GM23248 (cell line): ENCODE results near the gene POLRMT. TPM values are rescaled to one million over a fixed set of nuclear protein-coding genes. Genes with fewer than 3 reads are reported as not detected.

Experiments used
- DNase-seq: peaks from one replicate; pipeline ENCODE4 v3.0.0-alpha.2; 2015
- H2AFZ ChIP-seq: fragments of 200-600 bp; sonication (generic); 2 replicates; pipeline ENCODE4 v1.6.1; 2016; ENCODE audit warnings: antibody characterized with exemption
- H3F3A ChIP-seq: fragments of 200-600 bp; sonication (generic); 2 replicates; pipeline ENCODE4 v1.6.1; 2016; ENCODE audit warnings: mild to moderate bottlenecking, antibody characterized with exemption, mixed run types; ENCODE audit not compliant: insufficient read depth
- H3K27ac ChIP-seq: fragments of 200-600 bp; sonication (generic); 2 replicates; pipeline ENCODE4 v1.5.1; 2016; ENCODE audit warnings: mild to moderate bottlenecking
- H3K27me3 ChIP-seq: fragments of 200-600 bp; sonication (generic); replicated peaks from 2 replicates; pipeline ENCODE4 v1.6.1; 2016; ENCODE audit warnings: mild to moderate bottlenecking; ENCODE audit not compliant: insufficient read depth
- H3K36me3 ChIP-seq: fragments of 200-600 bp; sonication (generic); 2 replicates; pipeline ENCODE4 v1.6.1; 2016; ENCODE audit warnings: low read depth, mild to moderate bottlenecking
- H3K4me1 ChIP-seq: fragments of 200-600 bp; sonication (generic); 2 replicates; pipeline ENCODE4 v1.6.1; 2016; ENCODE audit warnings: mild to moderate bottlenecking; ENCODE audit not compliant: insufficient read depth
- H3K4me2 ChIP-seq: fragments of 200-600 bp; sonication (generic); one replicate; pipeline ENCODE4 v1.6.1; 2016; ENCODE audit warnings: mild to moderate bottlenecking; ENCODE audit not compliant: unreplicated experiment
- H3K4me3 ChIP-seq: fragments of 200-600 bp; sonication (generic); 2 replicates; pipeline ENCODE4 v1.5.1; 2016; ENCODE audit warnings: mild to moderate bottlenecking
- H3K79me2 ChIP-seq: fragments of 200-600 bp; sonication (generic); 2 replicates; pipeline ENCODE4 v1.6.1; 2016; ENCODE audit warnings: mild to moderate bottlenecking; ENCODE audit not compliant: insufficient read depth
- H3K9ac ChIP-seq: fragments of 200-600 bp; sonication (generic); 2 replicates; pipeline ENCODE4 v1.6.1; 2016; ENCODE audit warnings: mild to moderate bottlenecking
- H3K9me2 ChIP-seq: fragments of 200-600 bp; sonication (generic); 2 replicates; pipeline ENCODE4 v1.6.1; 2016; ENCODE audit warnings: mixed run types, mild to moderate bottlenecking, moderate library complexity; ENCODE audit not compliant: insufficient read depth
- H3K9me3 ChIP-seq: fragments of 200-600 bp; sonication (generic); one replicate; pipeline ENCODE4 v1.6.1; 2017; ENCODE audit warnings: low read depth
- H4K20me1 ChIP-seq: fragments of 200-600 bp; sonication (generic); 2 replicates; pipeline ENCODE4 v1.6.0; 2016; ENCODE audit not compliant: insufficient read depth
- EZH2 ChIP-seq: fragments of 200-600 bp; sonication (generic); IDR thresholded peaks from 2 replicates; pipeline ENCODE4 v1.6.1; 2018; ENCODE audit warnings: antibody characterized with exemption, mild to moderate bottlenecking; ENCODE audit not compliant: insufficient read depth, poor library complexity, severe bottlenecking
- EZH2phosphoT487 ChIP-seq: fragments of 200-600 bp; sonication (generic); IDR thresholded peaks from 2 replicates; pipeline ENCODE4 v1.6.1; 2018; ENCODE audit warnings: antibody characterized with exemption, moderate library complexity, mild to moderate bottlenecking, low read depth; ENCODE audit not compliant: insufficient read depth
- WGBS, 2 experiments: methylation state at CpG; one replicate each; pipeline ENCODE4 v1.1.6; 2015 to 2017; ENCODE audit warnings: low lambda C conversion rate in 2 of 2, low coverage in 1 of 2; ENCODE audit errors: missing lambda C conversion rate in 2 of 2; 5-methylcytosine and 5-hydroxymethylcytosine counted together
- in situ Hi-C: fragments of 300-500 bp; cut with MboI; formaldehyde crosslinking; loops from 2 replicates; pipeline ENCODE4 v1.15.0; 2020
- polyA plus RNA-seq: library from polyadenylated mRNA; unstranded; fragments of >200 nt; fragmentation: Nextera tagmentation; extraction: Ambion mirVana; gene quantifications from 2 replicates; pipeline ENCODE4 v1.2.1, GENCODE V29; 2016
- total RNA-seq: library from RNA; depleted of rRNA; stranded (reverse); fragments of >200 nt; shearing (Covaris generic); gene quantifications from 2 replicates; pipeline ENCODE4 v1.2.3, GENCODE V29; 2014; rRNA removed

Gene POLRMT
- total RNA-seq (36.2 and 48.8 TPM in 2 replicates), polyA plus RNA-seq (21.8 and 23.6 TPM in 2 replicates)

DNA sequence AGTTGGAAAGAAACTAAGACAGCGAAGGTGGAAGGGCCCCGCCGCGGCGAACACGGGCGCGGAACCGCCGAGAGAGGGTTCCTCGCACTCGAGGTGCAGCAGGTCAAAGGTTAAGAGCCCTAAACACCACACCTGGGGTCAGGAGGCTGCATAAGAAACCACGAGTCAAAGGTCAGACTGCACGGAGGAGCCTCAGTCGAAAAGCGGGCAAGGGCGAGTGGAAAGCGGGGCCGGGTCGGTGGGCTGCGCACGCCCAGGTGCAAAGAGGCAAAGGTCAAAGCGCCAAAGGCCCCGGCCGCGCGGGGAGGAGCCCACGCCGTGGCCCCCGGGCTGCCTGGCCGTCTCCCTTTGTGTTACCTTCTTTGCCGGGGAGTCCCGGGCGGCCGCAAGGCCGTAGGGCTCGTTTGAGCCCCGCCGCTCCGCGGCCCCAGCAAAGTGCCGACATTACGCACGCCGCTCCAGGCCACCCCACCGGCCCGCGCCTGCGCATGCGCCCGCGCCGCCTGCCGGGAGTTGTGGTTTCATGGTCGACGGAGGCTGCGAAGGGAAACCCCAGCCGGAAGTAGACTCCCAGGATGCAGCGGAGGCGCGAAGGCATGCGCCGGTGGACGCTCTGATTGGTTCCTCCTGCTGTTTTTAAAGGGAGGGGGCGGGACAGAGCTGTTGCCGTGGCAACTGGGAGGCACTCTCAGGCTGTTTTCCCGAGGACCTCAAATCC is at the start of gene POLRMT:
Gene POLRMT (minus strand): TSS at position 470 of the 718 bp plus-strand sequence. CDS start 25 bp downstream, at position 445.
- H3K36me3 ChIP-seq: peaks cover 11% of the 10 kb centered on the region; the same call in 1 of the 2 replicates
- TF ChIP-seq EZH2 (no peak), EZH2phosphoT487 (no peak)
- H2AFZ ChIP-seq: peak within 1 kb of the TSS; percentile 86
- 0 to 1% methylated on average over 47 to 60 of the region's 67 CpGs for WGBS, 2 experiments
- H3K9ac ChIP-seq: peak within 1 kb of the TSS; percentile 79
- peak within 1 kb of the TSS; percentile 77 for H3K4me3 ChIP-seq
- in situ Hi-C loops: no loop called here
- peaks cover 6% of the 10 kb centered on the region; the same call in 1 of the 2 replicates for H3F3A ChIP-seq
- peaks cover 6% of the 10 kb centered on the region; the same call in 1 of the 2 replicates for H3K4me1 ChIP-seq
- peak within 1 kb of the TSS; percentile 86 for H3K4me2 ChIP-seq
- H3K9me2 ChIP-seq: no peaks in the 10 kb centered on the region
- H3K27me3 ChIP-seq: no peaks in the 10 kb centered on the region
- no peaks in the 10 kb centered on the region for H4K20me1 ChIP-seq
- peaks cover 40% of the 10 kb centered on the region for H3K79me2 ChIP-seq
- peak; percentile 99 for DNase-seq
- no peaks in the 10 kb centered on the region for H3K9me3 ChIP-seq
- H3K27ac ChIP-seq: peak within 1 kb of the TSS; percentile 78

DNA sequence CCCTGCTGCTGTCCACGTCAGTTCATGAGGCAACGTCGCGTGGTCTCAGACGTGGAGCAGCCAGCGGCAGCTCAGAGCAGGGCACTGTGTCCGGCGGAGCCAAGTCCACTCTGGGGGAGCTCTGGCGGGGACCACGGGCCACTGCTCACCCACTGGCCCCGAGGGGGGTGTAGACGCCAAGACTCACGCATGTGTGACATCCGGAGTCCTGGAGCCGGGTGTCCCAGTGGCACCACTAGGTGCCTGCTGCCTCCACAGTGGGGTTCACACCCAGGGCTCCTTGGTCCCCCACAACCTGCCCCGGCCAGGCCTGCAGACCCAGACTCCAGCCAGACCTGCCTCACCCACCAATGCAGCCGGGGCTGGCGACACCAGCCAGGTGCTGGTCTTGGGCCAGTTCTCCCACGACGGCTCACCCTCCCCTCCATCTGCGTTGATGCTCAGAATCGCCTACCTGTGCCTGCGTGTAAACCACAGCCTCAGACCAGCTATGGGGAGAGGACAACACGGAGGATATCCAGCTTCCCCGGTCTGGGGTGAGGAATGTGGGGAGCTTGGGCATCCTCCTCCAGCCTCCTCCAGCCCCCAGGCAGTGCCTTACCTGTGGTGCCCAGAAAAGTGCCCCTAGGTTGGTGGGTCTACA is 49.5 kb upstream of the POLRMT start:
- no peak for DNase-seq
- H3K9ac ChIP-seq: no peak overlapping the region
- no peak overlapping the region for H3K4me2 ChIP-seq
- WGBS, 2 experiments: 77 to 78% methylated on average over 21 to 24 of the region's 25 CpGs
- in situ Hi-C loops: no loop called here
- H2AFZ ChIP-seq: no peak overlapping the region
- no peaks in the 10 kb centered on the region for H4K20me1 ChIP-seq
- no peaks in the 10 kb centered on the region for H3K9me3 ChIP-seq
- H3K9me2 ChIP-seq: no peaks in the 10 kb centered on the region
- TF ChIP-seq EZH2phosphoT487 (no peak), EZH2 (no peak)
- no peaks in the 10 kb centered on the region for H3K36me3 ChIP-seq
- peaks cover 16% of the 10 kb centered on the region; the same call in 1 of the 2 replicates for H3K79me2 ChIP-seq
- H3K4me1 ChIP-seq: peaks cover 5% of the 10 kb centered on the region; the same call in 1 of the 2 replicates
- H3K4me3 ChIP-seq: no peak overlapping the region
- H3K27ac ChIP-seq: no peak overlapping the region
- H3F3A ChIP-seq: no peaks in the 10 kb centered on the region; the same call in 1 of the 2 replicates
- no peaks in the 10 kb centered on the region for H3K27me3 ChIP-seq

GRCh38 chr19:681029-682019 is 48.0 kb upstream of the POLRMT start:
- H3K27ac ChIP-seq: peak overlapping the region; percentile 72

More at GRCh38 chr19:681029-682019, 48.0 kb upstream of the POLRMT start:
- Histone ChIP-seq H3K9ac (peak overlapping the region; percentile 70; the same call in 1 of the 2 replicates), H2AFZ (peak overlapping the region; percentile 74; the same call in 1 of the 2 replicates), H3K27me3 (no peaks in the 10 kb centered on the region), H3K9me3 (no peaks in the 10 kb centered on the region), H3K79me2 (peaks cover 19% of the 10 kb centered on the region; the same call in 1 of the 2 replicates), H3K4me1 (peaks cover 5% of the 10 kb centered on the region; the same call in 1 of the 2 replicates), H3F3A (no peaks in the 10 kb centered on the region; the same call in 1 of the 2 replicates), H3K36me3 (no peaks in the 10 kb centered on the region), H4K20me1 (no peaks in the 10 kb centered on the region), H3K4me2 (no peak overlapping the region), H3K4me3 (peak overlapping the region; percentile 66), H3K9me2 (no peaks in the 10 kb centered on the region)
- peak; percentile 96 for DNase-seq
- in situ Hi-C loops: no loop called here
- TF ChIP-seq EZH2 (no peak), EZH2phosphoT487 (no peak)
- 80 to 94% methylated on average over 28 to 54 of the region's 54 CpGs for WGBS, 2 experiments
